H9 (cell line): ENCODE results near the gene TTC7B. TPM values are rescaled to one million over a fixed set of nuclear protein-coding genes. Genes with fewer than 3 reads are reported as not detected.

Source experiments
- DNase-seq: peaks from one replicate; pipeline ENCODE4 v3.0.0-alpha.2; 2017
- H2AFZ ChIP-seq: one replicate; pipeline ENCODE4 v1.6.1; 2013; ENCODE audit warnings: mild to moderate bottlenecking, low read length, control low read depth, moderate library complexity
- H2AK5ac ChIP-seq: 2 replicates; pipeline ENCODE4 v1.6.1; 2013; ENCODE audit warnings: low read length, control low read depth, mixed read lengths; ENCODE audit not compliant: insufficient read length
- H2BK120ac ChIP-seq: one replicate; pipeline ENCODE4 v1.6.1; 2013; ENCODE audit warnings: low read depth, mild to moderate bottlenecking, low read length, control low read depth, inconsistent platforms; ENCODE audit not compliant: poor library complexity, severe bottlenecking
- H2BK12ac ChIP-seq: 2 replicates; pipeline ENCODE4 v1.6.1; 2013; ENCODE audit warnings: low read length, control low read depth, mixed read lengths, low read depth; ENCODE audit not compliant: insufficient read length
- H2BK15ac ChIP-seq: 2 replicates; pipeline ENCODE4 v1.6.1; 2013; ENCODE audit warnings: low read depth, low read length, control low read depth
- H2BK20ac ChIP-seq: one replicate; pipeline ENCODE4 v1.6.1; 2013; ENCODE audit warnings: low read depth, mild to moderate bottlenecking, low read length, control low read depth, inconsistent platforms; ENCODE audit not compliant: poor library complexity, severe bottlenecking
- H2BK5ac ChIP-seq: 2 replicates; pipeline ENCODE4 v1.6.1; 2013; ENCODE audit warnings: low read length, control low read depth, mixed read lengths; ENCODE audit not compliant: insufficient read length
- H3K14ac ChIP-seq: 2 replicates; pipeline ENCODE4 v1.6.1; 2013; ENCODE audit warnings: low read length, control low read depth; ENCODE audit not compliant: insufficient read depth
- H3K18ac ChIP-seq: 2 replicates; pipeline ENCODE4 v1.6.1; 2013; ENCODE audit warnings: low read depth, mild to moderate bottlenecking, mixed read lengths, low read length, control low read depth; ENCODE audit not compliant: insufficient read length
- H3K23ac ChIP-seq: 2 replicates; pipeline ENCODE4 v1.6.1; 2013; ENCODE audit warnings: low read length, control low read depth, mixed read lengths, low read depth; ENCODE audit not compliant: insufficient read length
- H3K23me2 ChIP-seq: 2 replicates; pipeline ENCODE4 v1.6.1; 2013; ENCODE audit warnings: low read depth, mild to moderate bottlenecking, mixed read lengths, low read length, control low read depth; ENCODE audit not compliant: insufficient read length, poor library complexity, severe bottlenecking
- H3K27ac ChIP-seq: 2 replicates; pipeline ENCODE4 v1.5.1; 2013; ENCODE audit warnings: low read length, control low read depth, mixed read lengths, low read depth; ENCODE audit not compliant: insufficient read length
- H3K27me3 ChIP-seq: 2 replicates; pipeline ENCODE4 v1.6.1; 2013; ENCODE audit warnings: low read length, control low read depth, inconsistent platforms; ENCODE audit not compliant: insufficient read depth
- H3K4ac ChIP-seq: 2 replicates; pipeline ENCODE4 v1.6.1; 2013; ENCODE audit warnings: low read depth, mild to moderate bottlenecking, control low read depth, inconsistent platforms, low read length, moderate library complexity
- H3K4me1 ChIP-seq: 2 replicates; pipeline ENCODE4 v1.6.1; 2013; ENCODE audit warnings: low read length, control low read depth, inconsistent platforms; ENCODE audit not compliant: insufficient read depth
- H3K4me2 ChIP-seq: 2 replicates; pipeline ENCODE4 v1.6.1; 2013; ENCODE audit warnings: low read length, control low read depth, mixed read lengths; ENCODE audit not compliant: insufficient read length, insufficient read depth
- H3K56ac ChIP-seq: 2 replicates; pipeline ENCODE4 v1.6.1; 2013; ENCODE audit warnings: low read depth, mild to moderate bottlenecking, mixed read lengths, low read length, control low read depth; ENCODE audit not compliant: insufficient read length
- H3K79me1 ChIP-seq: 2 replicates; pipeline ENCODE4 v1.6.1; 2013; ENCODE audit warnings: low read depth, mild to moderate bottlenecking, moderate library complexity, low read length, control low read depth, inconsistent platforms; ENCODE audit not compliant: insufficient read depth, poor library complexity, severe bottlenecking
- H3K79me2 ChIP-seq: 2 replicates; pipeline ENCODE4 v1.6.1; 2013; ENCODE audit warnings: low read length, control low read depth, inconsistent platforms; ENCODE audit not compliant: insufficient read depth
- H3K9ac ChIP-seq: 2 replicates; pipeline ENCODE4 v1.6.1; 2013; ENCODE audit warnings: low read length, control low read depth, mixed read lengths; ENCODE audit not compliant: insufficient read length; ENCODE audit errors: extremely low read depth
- H3K9me3 ChIP-seq: one replicate; pipeline ENCODE4 v1.6.1; 2013; ENCODE audit warnings: low read depth, low read length, inconsistent platforms; ENCODE audit not compliant: control insufficient read depth
- H3T11ph ChIP-seq: one replicate; pipeline ENCODE4 v1.6.1; 2013; ENCODE audit warnings: mild to moderate bottlenecking, low read length, control low read depth, inconsistent platforms
- H4K20me1 ChIP-seq: one replicate; pipeline ENCODE4 v1.6.1; 2013; ENCODE audit not compliant: control insufficient read depth, insufficient read length, insufficient read depth
- H4K5ac ChIP-seq: 2 replicates; pipeline ENCODE4 v1.6.1; 2013; ENCODE audit warnings: low read depth, mild to moderate bottlenecking, mixed read lengths, low read length, control low read depth; ENCODE audit not compliant: insufficient read length
- H4K8ac ChIP-seq: replicated peaks from 2 replicates; pipeline ENCODE4 v1.6.1; 2013; ENCODE audit warnings: low read length, control low read depth, mixed read lengths, low read depth; ENCODE audit not compliant: insufficient read length
- H4K91ac ChIP-seq: 2 replicates; pipeline ENCODE4 v1.6.1; 2013; ENCODE audit warnings: low read depth, mild to moderate bottlenecking, moderate library complexity, mixed read lengths, low read length, control low read depth; ENCODE audit not compliant: insufficient read length
- H3K27ac Mint-ChIP-seq, 3 experiments: 2 replicates in 2 of 3; 3 replicates in 1 of 3; pipeline ENCODE4 v1.8.0; 2020 to 2021; ENCODE audit warnings: mixed read lengths in 3 of 3, mild to moderate bottlenecking in 1 of 3, moderate library complexity in 1 of 3
- H3K27me3 Mint-ChIP-seq: 2 replicates; pipeline ENCODE4 v1.8.0; 2021; ENCODE audit warnings: low read depth, mild to moderate bottlenecking, moderate library complexity, mixed read lengths
- H3K36me3 Mint-ChIP-seq, 3 experiments: 2 replicates in 2 of 3; 3 replicates in 1 of 3; pipeline ENCODE4 v1.8.0; 2020 to 2021; ENCODE audit warnings: low read depth in 3 of 3, mixed read lengths in 3 of 3; ENCODE audit not compliant: insufficient read depth in 1 of 3
- H3K4me1 Mint-ChIP-seq, 2 experiments: 2 replicates each; pipeline ENCODE4 v1.8.0; 2020; ENCODE audit warnings: mixed read lengths in 2 of 2
- H3K4me3 Mint-ChIP-seq, 2 experiments: 2 replicates in 1 of 2; 3 replicates in 1 of 2; pipeline ENCODE4 v1.8.0; 2020 to 2021; ENCODE audit warnings: mild to moderate bottlenecking in 2 of 2, mixed read lengths in 2 of 2, moderate library complexity in 1 of 2
- H3K9me3 Mint-ChIP-seq, 2 experiments: 2 replicates in 1 of 2; 3 replicates in 1 of 2; pipeline ENCODE4 v1.8.0; 2020; ENCODE audit warnings: mild to moderate bottlenecking in 2 of 2, mixed read lengths in 2 of 2, moderate library complexity in 1 of 2
- WGBS: extraction: QIAGEN DNeasy Blood & Tissue Kit; methylation state at CpG from one replicate; pipeline ENCODE4 v1.1.7; 2013; ENCODE audit warnings: missing lambda C conversion rate, low lambda C conversion rate, mixed read lengths; ENCODE audit not compliant: insufficient read length; ENCODE audit errors: extremely low coverage; 5-methylcytosine and 5-hydroxymethylcytosine counted together
- total RNA-seq: library from RNA; stranded (reverse); gene quantifications from 2 replicates; pipeline ENCODE4 v1.2.1, GENCODE V29; 2021
- TF ChIP-seq, protein P1 (sequence below): fragments of 200-600 bp; sonication (generic); conservative IDR thresholded peaks from 3 replicates; pipeline ENCODE4 v1.8.0; 2021; ENCODE audit warnings: antibody characterized with exemption, mild to moderate bottlenecking

The TTC7B gene
- total RNA-seq, 1 experiment from 2014 or later = 33.7 TPM

DNA sequence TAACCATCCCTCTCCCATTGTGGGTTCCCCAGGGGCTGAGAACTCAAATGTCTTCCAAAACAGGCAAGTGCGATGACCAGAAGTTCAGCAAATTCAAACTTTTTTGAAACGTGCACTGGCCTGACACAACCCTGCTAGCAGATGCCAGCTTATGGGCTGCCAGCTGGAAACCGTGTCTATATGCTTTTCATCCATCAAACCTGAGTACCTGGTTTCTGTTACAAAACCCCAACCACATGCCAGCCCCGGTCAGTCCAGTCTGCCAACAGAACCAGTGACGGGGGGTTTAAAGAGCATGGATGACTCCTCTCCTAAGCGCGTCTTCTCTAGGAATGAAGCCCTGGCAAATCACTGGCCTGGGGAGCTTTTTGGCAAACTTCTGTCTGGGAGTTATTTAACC is 189.7 kb downstream of the TTC7B start:
- no peak overlapping the region for H3T11ph ChIP-seq
- no peak overlapping the region for H3K4me3 Mint-ChIP-seq
- no peak overlapping the region for H4K91ac ChIP-seq
- H4K8ac ChIP-seq = no peak overlapping the region
- H3K9me3 Mint-ChIP-seq = no peaks in the 10 kb centered on the region
- H2BK5ac ChIP-seq = no peak overlapping the region
- H3K79me1 ChIP-seq = no peaks in the 10 kb centered on the region
- peaks cover 0 to 2% (median 0%) of the 10 kb centered on the region in 3 experiments; a peak in 2 of 7 replicates for H3K36me3 Mint-ChIP-seq
- no peaks in the 10 kb centered on the region for H3K9me3 ChIP-seq
- TF ChIP-seq, protein P1, sequence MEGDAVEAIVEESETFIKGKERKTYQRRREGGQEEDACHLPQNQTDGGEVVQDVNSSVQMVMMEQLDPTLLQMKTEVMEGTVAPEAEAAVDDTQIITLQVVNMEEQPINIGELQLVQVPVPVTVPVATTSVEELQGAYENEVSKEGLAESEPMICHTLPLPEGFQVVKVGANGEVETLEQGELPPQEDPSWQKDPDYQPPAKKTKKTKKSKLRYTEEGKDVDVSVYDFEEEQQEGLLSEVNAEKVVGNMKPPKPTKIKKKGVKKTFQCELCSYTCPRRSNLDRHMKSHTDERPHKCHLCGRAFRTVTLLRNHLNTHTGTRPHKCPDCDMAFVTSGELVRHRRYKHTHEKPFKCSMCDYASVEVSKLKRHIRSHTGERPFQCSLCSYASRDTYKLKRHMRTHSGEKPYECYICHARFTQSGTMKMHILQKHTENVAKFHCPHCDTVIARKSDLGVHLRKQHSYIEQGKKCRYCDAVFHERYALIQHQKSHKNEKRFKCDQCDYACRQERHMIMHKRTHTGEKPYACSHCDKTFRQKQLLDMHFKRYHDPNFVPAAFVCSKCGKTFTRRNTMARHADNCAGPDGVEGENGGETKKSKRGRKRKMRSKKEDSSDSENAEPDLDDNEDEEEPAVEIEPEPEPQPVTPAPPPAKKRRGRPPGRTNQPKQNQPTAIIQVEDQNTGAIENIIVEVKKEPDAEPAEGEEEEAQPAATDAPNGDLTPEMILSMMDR = no peak
- no peaks in the 10 kb centered on the region for H4K20me1 ChIP-seq
- H2AK5ac ChIP-seq = no peak overlapping the region
- no peak overlapping the region for H3K56ac ChIP-seq
- no peaks in the 10 kb centered on the region for H3K23me2 ChIP-seq
- H4K5ac ChIP-seq = no peak overlapping the region
- WGBS = no CpG with 5 or more reads among the region's 7 CpGs
- peaks cover 27 to 43% of the 10 kb centered on the region in 2 experiments for H3K4me1 Mint-ChIP-seq
- no peak overlapping the region for H3K4ac ChIP-seq
- H2BK120ac ChIP-seq = no peak overlapping the region
- no peak overlapping the region for H2AFZ ChIP-seq
- no peak overlapping the region for H3K27ac Mint-ChIP-seq
- no peaks in the 10 kb centered on the region for H3K27me3 Mint-ChIP-seq
- no peak overlapping the region for H3K9ac ChIP-seq
- DNase-seq = no peak
- no peak overlapping the region for H3K18ac ChIP-seq
- no peaks in the 10 kb centered on the region for H3K27me3 ChIP-seq
- H3K4me2 ChIP-seq = no peak overlapping the region
- H2BK15ac ChIP-seq = no peak overlapping the region
- no peaks in the 10 kb centered on the region for H3K79me2 ChIP-seq
- no peak overlapping the region for H3K14ac ChIP-seq
- no peak overlapping the region for H2BK20ac ChIP-seq
- no peak overlapping the region for H3K23ac ChIP-seq
- H2BK12ac ChIP-seq = no peak overlapping the region
- H3K4me1 ChIP-seq = peaks cover 11% of the 10 kb centered on the region; the same call in 1 of the 2 replicates
- H3K27ac ChIP-seq = no peak overlapping the region
